ENCODE results near the gene MARCHF4. TPM values are rescaled to one million over a fixed set of nuclear protein-coding genes. Genes with fewer than 3 reads are reported as not detected.

MARCHF4 gene
- total RNA-seq, 1 donor from 2014 or later: 1.3 TPM

GRCh38 chr2:216349366-216349765 lies 22.9 kb downstream of the MARCHF4 start:
- H3K27ac Mint-ChIP-seq (ENCODE audit: unreplicated experiment): no peak overlapping the region
- TF ChIP-seq, protein P1, sequence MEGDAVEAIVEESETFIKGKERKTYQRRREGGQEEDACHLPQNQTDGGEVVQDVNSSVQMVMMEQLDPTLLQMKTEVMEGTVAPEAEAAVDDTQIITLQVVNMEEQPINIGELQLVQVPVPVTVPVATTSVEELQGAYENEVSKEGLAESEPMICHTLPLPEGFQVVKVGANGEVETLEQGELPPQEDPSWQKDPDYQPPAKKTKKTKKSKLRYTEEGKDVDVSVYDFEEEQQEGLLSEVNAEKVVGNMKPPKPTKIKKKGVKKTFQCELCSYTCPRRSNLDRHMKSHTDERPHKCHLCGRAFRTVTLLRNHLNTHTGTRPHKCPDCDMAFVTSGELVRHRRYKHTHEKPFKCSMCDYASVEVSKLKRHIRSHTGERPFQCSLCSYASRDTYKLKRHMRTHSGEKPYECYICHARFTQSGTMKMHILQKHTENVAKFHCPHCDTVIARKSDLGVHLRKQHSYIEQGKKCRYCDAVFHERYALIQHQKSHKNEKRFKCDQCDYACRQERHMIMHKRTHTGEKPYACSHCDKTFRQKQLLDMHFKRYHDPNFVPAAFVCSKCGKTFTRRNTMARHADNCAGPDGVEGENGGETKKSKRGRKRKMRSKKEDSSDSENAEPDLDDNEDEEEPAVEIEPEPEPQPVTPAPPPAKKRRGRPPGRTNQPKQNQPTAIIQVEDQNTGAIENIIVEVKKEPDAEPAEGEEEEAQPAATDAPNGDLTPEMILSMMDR (IDR thresholded peaks at IDR 0.05): no peak
- no peak overlapping the region for H3K4me3 Mint-ChIP-seq (ENCODE audit: unreplicated experiment)
- H3K4me1 Mint-ChIP-seq (ENCODE audit: unreplicated experiment): peaks cover 27% of the 10 kb centered on the region
- H3K27me3 Mint-ChIP-seq (ENCODE audit: unreplicated experiment): no peaks in the 10 kb centered on the region
- H3K36me3 Mint-ChIP-seq (ENCODE audit: unreplicated experiment): no peaks in the 10 kb centered on the region
- DNase-seq (ENCODE audit: extremely low spot score, unreplicated experiment): no peak
- no peaks in the 10 kb centered on the region for H3K9me3 Mint-ChIP-seq (ENCODE audit: unreplicated experiment)

GRCh38 chr2:216348756-216349308 lies 23.5 kb downstream of the MARCHF4 start:
- Mint-ChIP-seq H3K27ac (ENCODE audit: unreplicated experiment) (no peak overlapping the region), H3K4me1 (ENCODE audit: unreplicated experiment) (peaks cover 32% of the 10 kb centered on the region), H3K9me3 (ENCODE audit: unreplicated experiment) (no peaks in the 10 kb centered on the region), H3K27me3 (ENCODE audit: unreplicated experiment) (no peaks in the 10 kb centered on the region), H3K36me3 (ENCODE audit: unreplicated experiment) (no peaks in the 10 kb centered on the region), H3K4me3 (ENCODE audit: unreplicated experiment) (no peak overlapping the region)
- DNase-seq (ENCODE audit: extremely low spot score, unreplicated experiment): no peak
- TF ChIP-seq, protein P1 (IDR thresholded peaks at IDR 0.05): no peak

- peaks cover 46% of the 10 kb centered on the region for H3K4me1 Mint-ChIP-seq (ENCODE audit: unreplicated experiment)
- H3K9me3 Mint-ChIP-seq (ENCODE audit: unreplicated experiment): no peaks in the 10 kb centered on the region
- H3K27ac Mint-ChIP-seq (ENCODE audit: unreplicated experiment): no peak overlapping the region
- H3K4me3 Mint-ChIP-seq (ENCODE audit: unreplicated experiment): no peak overlapping the region
- TF ChIP-seq, protein P1 (IDR thresholded peaks at IDR 0.05): no peak
- no peaks in the 10 kb centered on the region for H3K36me3 Mint-ChIP-seq (ENCODE audit: unreplicated experiment)
- no peaks in the 10 kb centered on the region for H3K27me3 Mint-ChIP-seq (ENCODE audit: unreplicated experiment)
- DNase-seq (ENCODE audit: extremely low spot score, unreplicated experiment): no peak
Observed at GRCh38 chr2:216346781-216347180, 25.5 kb downstream of the MARCHF4 start.

- TF ChIP-seq, protein P1 (IDR thresholded peaks at IDR 0.05): no peak
- no peaks in the 10 kb centered on the region for H3K36me3 Mint-ChIP-seq (ENCODE audit: unreplicated experiment)
- H3K27me3 Mint-ChIP-seq (ENCODE audit: unreplicated experiment): no peaks in the 10 kb centered on the region
- peaks cover 52% of the 10 kb centered on the region for H3K4me1 Mint-ChIP-seq (ENCODE audit: unreplicated experiment)
- no peaks in the 10 kb centered on the region for H3K9me3 Mint-ChIP-seq (ENCODE audit: unreplicated experiment)
- no peak for DNase-seq (ENCODE audit: extremely low spot score, unreplicated experiment)
- H3K27ac Mint-ChIP-seq (ENCODE audit: unreplicated experiment): no peak overlapping the region
- H3K4me3 Mint-ChIP-seq (ENCODE audit: unreplicated experiment): no peak overlapping the region
Observed at GRCh38 chr2:216345846-216346245, 26.4 kb downstream of the MARCHF4 start.

- TF ChIP-seq, protein P1 (IDR thresholded peaks at IDR 0.05): no peak
- Mint-ChIP-seq H3K27me3 (ENCODE audit: unreplicated experiment) (no peaks in the 10 kb centered on the region), H3K4me1 (ENCODE audit: unreplicated experiment) (peaks cover 54% of the 10 kb centered on the region), H3K9me3 (ENCODE audit: unreplicated experiment) (no peaks in the 10 kb centered on the region), H3K4me3 (ENCODE audit: unreplicated experiment) (no peak overlapping the region), H3K36me3 (ENCODE audit: unreplicated experiment) (no peaks in the 10 kb centered on the region), H3K27ac (ENCODE audit: unreplicated experiment) (peak overlapping the region; percentile 75)
- no peak for DNase-seq (ENCODE audit: extremely low spot score, unreplicated experiment)
Observed at GRCh38 chr2:216344950-216345300, 27.4 kb downstream of the MARCHF4 start.
